Measurements from ENCODE around the gene KCNC3. TPM values are rescaled to one million over a fixed set of nuclear protein-coding genes. Genes with fewer than 3 reads are reported as not detected.

The KCNC3 gene
- total and polyA plus RNA-seq, 2 of the 13 experiments (the other 11 are each of a cell fraction or from before 2014, with no cell fraction given), result 0.29 to 1.7 TPM

DNA sequence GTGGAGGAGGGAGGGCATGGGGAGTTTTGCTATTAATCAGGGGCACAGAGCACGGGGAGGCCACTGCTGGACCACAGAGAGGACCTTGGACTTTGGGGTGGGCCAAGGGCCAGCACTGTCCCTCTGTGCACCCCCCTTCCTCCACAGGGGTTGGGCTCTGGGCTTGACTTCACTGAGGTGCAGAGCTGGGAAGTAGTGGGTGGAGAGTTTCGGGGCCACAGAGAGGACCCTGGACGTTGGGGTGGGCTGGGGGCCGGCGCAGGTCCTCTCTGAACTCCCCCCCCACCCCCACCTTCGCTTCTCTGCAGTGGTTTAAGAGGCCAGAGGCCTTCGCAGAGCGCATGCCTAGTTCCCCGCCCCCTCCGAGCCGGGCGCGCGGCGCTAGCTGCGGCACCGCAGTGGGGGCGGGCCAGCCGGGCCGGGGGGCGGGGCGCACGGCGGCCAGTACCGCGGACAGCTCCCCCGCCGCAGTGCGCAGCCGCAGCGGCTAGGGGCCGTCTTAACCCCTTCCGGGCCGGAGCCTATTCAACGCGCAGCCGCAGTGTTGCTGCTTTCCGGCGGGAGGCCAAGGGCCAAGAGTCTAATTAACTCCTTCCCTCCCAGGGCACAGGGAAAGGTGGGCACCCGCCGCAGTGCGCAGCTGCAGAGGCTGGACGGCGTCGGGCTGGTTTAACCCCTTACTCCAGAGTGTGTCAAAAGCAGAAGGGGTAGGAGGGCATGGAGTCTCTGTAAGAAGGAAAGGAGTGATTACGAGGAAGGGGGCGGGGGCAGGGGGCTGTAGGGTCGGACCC lies 3.7 kb downstream of the KCNC3 start (continued):
- TF ChIP-seq, protein P1, sequence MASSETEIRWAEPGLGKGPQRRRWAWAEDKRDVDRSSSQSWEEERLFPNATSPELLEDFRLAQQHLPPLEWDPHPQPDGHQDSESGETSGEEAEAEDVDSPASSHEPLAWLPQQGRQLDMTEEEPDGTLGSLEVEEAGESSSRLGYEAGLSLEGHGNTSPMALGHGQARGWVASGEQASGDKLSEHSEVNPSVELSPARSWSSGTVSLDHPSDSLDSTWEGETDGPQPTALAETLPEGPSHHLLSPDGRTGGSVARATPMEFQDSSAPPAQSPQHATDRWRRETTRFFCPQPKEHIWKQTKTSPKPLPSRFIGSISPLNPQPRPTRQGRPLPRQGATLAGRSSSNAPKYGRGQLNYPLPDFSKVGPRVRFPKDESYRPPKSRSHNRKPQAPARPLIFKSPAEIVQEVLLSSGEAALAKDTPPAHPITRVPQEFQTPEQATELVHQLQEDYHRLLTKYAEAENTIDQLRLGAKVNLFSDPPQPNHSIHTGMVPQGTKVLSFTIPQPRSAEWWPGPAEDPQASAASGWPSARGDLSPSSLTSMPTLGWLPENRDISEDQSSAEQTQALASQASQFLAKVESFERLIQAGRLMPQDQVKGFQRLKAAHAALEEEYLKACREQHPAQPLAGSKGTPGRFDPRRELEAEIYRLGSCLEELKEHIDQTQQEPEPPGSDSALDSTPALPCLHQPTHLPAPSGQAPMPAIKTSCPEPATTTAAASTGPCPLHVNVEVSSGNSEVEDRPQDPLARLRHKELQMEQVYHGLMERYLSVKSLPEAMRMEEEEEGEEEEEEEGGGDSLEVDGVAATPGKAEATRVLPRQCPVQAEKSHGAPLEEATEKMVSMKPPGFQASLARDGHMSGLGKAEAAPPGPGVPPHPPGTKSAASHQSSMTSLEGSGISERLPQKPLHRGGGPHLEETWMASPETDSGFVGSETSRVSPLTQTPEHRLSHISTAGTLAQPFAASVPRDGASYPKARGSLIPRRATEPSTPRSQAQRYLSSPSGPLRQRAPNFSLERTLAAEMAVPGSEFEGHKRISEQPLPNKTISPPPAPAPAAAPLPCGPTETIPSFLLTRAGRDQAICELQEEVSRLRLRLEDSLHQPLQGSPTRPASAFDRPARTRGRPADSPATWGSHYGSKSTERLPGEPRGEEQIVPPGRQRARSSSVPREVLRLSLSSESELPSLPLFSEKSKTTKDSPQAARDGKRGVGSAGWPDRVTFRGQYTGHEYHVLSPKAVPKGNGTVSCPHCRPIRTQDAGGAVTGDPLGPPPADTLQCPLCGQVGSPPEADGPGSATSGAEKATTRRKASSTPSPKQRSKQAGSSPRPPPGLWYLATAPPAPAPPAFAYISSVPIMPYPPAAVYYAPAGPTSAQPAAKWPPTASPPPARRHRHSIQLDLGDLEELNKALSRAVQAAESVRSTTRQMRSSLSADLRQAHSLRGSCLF (CRISPR knock-in tag; IDR thresholded peaks at IDR 0.05; ENCODE audit: borderline replicate concordance), result no peak
- TF ChIP-seq TMF1 (CRISPR knock-in tag; IDR thresholded peaks at IDR 0.05; ENCODE audit: low read depth) (peak; percentile 97), HNRNPLL (IDR thresholded peaks at IDR 0.05; ENCODE audit: low read depth, low read length, poor library complexity, severe bottlenecking) (peak; percentile 74), ZNF207 (IDR thresholded peaks at IDR 0.05; ENCODE audit: borderline replicate concordance) (no peak), NCOA1 (CRISPR knock-in tag; IDR thresholded peaks at IDR 0.05) (no peak), ZNF558 (CRISPR knock-in tag; IDR thresholded peaks at IDR 0.05; ENCODE audit: borderline replicate concordance) (peak; percentile 92; the same call in 1 of the 2 replicates), ZNF766 (CRISPR knock-in tag; IDR thresholded peaks at IDR 0.05; ENCODE audit: borderline replicate concordance) (peak; percentile 92; the same call in 1 of the 2 replicates), NFKB2 (CRISPR knock-in tag; IDR thresholded peaks at IDR 0.05; ENCODE audit: borderline replicate concordance) (peak; percentile 81; the same call in 1 of the 2 replicates), MTF2 (CRISPR knock-in tag; IDR thresholded peaks at IDR 0.05; ENCODE audit: borderline replicate concordance) (no peak), POLR2AphosphoS5 (IDR thresholded peaks at IDR 0.05; ENCODE audit: low read depth, low read length) (no peak), PHF8 (CRISPR knock-in tag; IDR thresholded peaks at IDR 0.05) (no peak), ZNF777 (CRISPR knock-in tag; IDR thresholded peaks at IDR 0.05) (no peak; the same call in 1 of the 2 replicates), RFXAP (CRISPR knock-in tag; IDR thresholded peaks at IDR 0.05; ENCODE audit: borderline replicate concordance) (peak; percentile 87; the same call in 1 of the 2 replicates), KDM6A (CRISPR knock-in tag; IDR thresholded peaks at IDR 0.05; ENCODE audit: low read depth) (no peak)
- TF ChIP-seq, protein P2, sequence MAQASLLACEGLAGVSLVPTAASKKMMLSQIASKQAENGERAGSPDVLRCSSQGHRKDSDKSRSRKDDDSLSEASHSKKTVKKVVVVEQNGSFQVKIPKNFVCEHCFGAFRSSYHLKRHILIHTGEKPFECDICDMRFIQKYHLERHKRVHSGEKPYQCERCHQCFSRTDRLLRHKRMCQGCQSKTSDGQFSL (CRISPR knock-in tag; IDR thresholded peaks at IDR 0.05), result peak; percentile 93
- TF ChIP-seq, protein P3, sequence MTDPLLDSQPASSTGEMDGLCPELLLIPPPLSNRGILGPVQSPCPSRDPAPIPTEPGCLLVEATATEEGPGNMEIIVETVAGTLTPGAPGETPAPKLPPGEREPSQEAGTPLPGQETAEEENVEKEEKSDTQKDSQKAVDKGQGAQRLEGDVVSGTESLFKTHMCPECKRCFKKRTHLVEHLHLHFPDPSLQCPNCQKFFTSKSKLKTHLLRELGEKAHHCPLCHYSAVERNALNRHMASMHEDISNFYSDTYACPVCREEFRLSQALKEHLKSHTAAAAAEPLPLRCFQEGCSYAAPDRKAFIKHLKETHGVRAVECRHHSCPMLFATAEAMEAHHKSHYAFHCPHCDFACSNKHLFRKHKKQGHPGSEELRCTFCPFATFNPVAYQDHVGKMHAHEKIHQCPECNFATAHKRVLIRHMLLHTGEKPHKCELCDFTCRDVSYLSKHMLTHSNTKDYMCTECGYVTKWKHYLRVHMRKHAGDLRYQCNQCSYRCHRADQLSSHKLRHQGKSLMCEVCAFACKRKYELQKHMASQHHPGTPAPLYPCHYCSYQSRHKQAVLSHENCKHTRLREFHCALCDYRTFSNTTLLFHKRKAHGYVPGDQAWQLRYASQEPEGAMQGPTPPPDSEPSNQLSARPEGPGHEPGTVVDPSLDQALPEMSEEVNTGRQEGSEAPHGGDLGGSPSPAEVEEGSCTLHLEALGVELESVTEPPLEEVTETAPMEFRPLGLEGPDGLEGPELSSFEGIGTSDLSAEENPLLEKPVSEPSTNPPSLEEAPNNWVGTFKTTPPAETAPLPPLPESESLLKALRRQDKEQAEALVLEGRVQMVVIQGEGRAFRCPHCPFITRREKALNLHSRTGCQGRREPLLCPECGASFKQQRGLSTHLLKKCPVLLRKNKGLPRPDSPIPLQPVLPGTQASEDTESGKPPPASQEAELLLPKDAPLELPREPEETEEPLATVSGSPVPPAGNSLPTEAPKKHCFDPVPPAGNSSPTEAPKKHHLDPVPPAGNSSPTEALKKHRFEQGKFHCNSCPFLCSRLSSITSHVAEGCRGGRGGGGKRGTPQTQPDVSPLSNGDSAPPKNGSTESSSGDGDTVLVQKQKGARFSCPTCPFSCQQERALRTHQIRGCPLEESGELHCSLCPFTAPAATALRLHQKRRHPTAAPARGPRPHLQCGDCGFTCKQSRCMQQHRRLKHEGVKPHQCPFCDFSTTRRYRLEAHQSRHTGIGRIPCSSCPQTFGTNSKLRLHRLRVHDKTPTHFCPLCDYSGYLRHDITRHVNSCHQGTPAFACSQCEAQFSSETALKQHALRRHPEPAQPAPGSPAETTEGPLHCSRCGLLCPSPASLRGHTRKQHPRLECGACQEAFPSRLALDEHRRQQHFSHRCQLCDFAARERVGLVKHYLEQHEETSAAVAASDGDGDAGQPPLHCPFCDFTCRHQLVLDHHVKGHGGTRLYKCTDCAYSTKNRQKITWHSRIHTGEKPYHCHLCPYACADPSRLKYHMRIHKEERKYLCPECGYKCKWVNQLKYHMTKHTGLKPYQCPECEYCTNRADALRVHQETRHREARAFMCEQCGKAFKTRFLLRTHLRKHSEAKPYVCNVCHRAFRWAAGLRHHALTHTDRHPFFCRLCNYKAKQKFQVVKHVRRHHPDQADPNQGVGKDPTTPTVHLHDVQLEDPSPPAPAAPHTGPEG (CRISPR knock-in tag; IDR thresholded peaks at IDR 0.05), result peak; percentile 83; the same call in 1 of the 2 replicates
- TF ChIP-seq, protein P4, sequence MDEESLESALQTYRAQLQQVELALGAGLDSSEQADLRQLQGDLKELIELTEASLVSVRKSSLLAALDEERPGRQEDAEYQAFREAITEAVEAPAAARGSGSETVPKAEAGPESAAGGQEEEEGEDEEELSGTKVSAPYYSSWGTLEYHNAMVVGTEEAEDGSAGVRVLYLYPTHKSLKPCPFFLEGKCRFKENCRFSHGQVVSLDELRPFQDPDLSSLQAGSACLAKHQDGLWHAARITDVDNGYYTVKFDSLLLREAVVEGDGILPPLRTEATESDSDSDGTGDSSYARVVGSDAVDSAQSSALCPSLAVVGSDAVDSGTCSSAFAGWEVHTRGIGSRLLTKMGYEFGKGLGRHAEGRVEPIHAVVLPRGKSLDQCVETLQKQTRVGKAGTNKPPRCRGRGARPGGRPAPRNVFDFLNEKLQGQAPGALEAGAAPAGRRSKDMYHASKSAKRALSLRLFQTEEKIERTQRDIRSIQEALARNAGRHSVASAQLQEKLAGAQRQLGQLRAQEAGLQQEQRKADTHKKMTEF (CRISPR knock-in tag; IDR thresholded peaks at IDR 0.05), result peak; percentile 66; the same call in 1 of the 2 replicates

Data from HepG2 (cell line).